HepG2 (cell line): ENCODE measurements around the gene IL3. TPM values are rescaled to one million over a fixed set of nuclear protein-coding genes. Genes with fewer than 3 reads are reported as not detected.

Experiments
- ATAC-seq: fragments of 200-7000 bp; cut with Tn5 transposase; 3 replicates; pipeline ENCODE4 v1.9.1; 2020; ENCODE audit warnings: mild to moderate bottlenecking, moderate library complexity
- BruUV-seq: library from RNA; stranded (reverse); fragments of 400-500 nt; replicated peaks from 2 replicates; lab custom pipeline; 2021; lab: Mats Ljungman, UMichigan
- CTCF ChIA-PET: fragments of 300-600 bp; formaldehyde crosslinking; extraction: SDS; loops from one replicate; lab custom pipeline; 2021; ENCODE audit warnings: low total read pairs, inconsistent platforms, low intra/inter-chr PET ratio; lab: Yijun Ruan, JAX
- POLR2A ChIA-PET: fragments of 350-600 bp; sonication (Branson Sonifier 250); formaldehyde crosslinking; loops from one replicate; lab custom pipeline; 2020; ENCODE audit warnings: antibody characterized with exemption, inconsistent platforms; lab: Yijun Ruan, JAX
- DNase-seq: peaks from one replicate; pipeline ENCODE4 v3.0.0-alpha.2; 2015; ENCODE audit warnings: low spot score
- FAIRE-seq: peaks from 3 replicates; lab custom pipeline; 2011; peaks lifted over from hg19 to GRCh38; lab: Jason Lieb, UNC
- H2AFZ ChIP-seq: one replicate; pipeline ENCODE4 v1.6.1; 2011; ENCODE audit warnings: low read length, inconsistent platforms
- H3K27ac ChIP-seq: fragments of 300-600 bp; 3 replicates; pipeline ENCODE4 v1.8.0; 2011; ENCODE audit warnings: mixed run types, mild to moderate bottlenecking, mixed read lengths, low read length, inconsistent platforms; ENCODE audit not compliant: insufficient read depth; ENCODE audit errors: extremely low read length
- H3K27me3 ChIP-seq, 2 experiments: fragments of 200-600 bp in 1 of 2; 2 replicates in 1 of 2; 3 replicates in 1 of 2; pipeline versions ENCODE4 v1.6.0 to v1.8.0; 2011; ENCODE audit warnings: low read length in 2 of 2, mild to moderate bottlenecking in 2 of 2, moderate library complexity in 2 of 2, inconsistent platforms in 1 of 2; ENCODE audit not compliant: insufficient read depth in 2 of 2, control insufficient read depth in 1 of 2
- H3K36me3 ChIP-seq, 2 experiments: fragments of 200-600 bp in 1 of 2; replicated peaks in 1 of 2; 2 replicates in 1 of 2; 3 replicates in 1 of 2; pipeline versions ENCODE4 v1.5.1 to v1.8.0; 2011; ENCODE audit warnings: low read length in 2 of 2, inconsistent platforms in 1 of 2; ENCODE audit not compliant: insufficient read depth in 2 of 2, control insufficient read depth in 1 of 2
- H3K4me1 ChIP-seq: 2 replicates; pipeline ENCODE4 v1.5.1; 2012; ENCODE audit warnings: low read length, inconsistent platforms; ENCODE audit not compliant: insufficient read depth
- H3K4me2 ChIP-seq: 2 replicates; pipeline ENCODE4 v1.6.0; 2011; ENCODE audit warnings: low read depth, low read length, inconsistent platforms
- H3K4me3 ChIP-seq, 3 experiments: fragments of 200-600 bp in 1 of 3; sonication (generic), shearing (Covaris generic) in 1 of 3; replicated peaks in 1 of 3; 2 replicates each; pipeline ENCODE4 v1.5.1; 2011 to 2016; ENCODE audit warnings: low read length in 3 of 3, inconsistent platforms in 2 of 3, low read depth in 2 of 3, mild to moderate bottlenecking in 2 of 3, control low read depth in 1 of 3, mixed read lengths in 1 of 3; ENCODE audit not compliant: insufficient read depth in 1 of 3
- H3K79me2 ChIP-seq: one replicate; pipeline ENCODE4 v1.6.1; 2011; ENCODE audit warnings: low read length, inconsistent platforms; ENCODE audit not compliant: insufficient read depth
- H3K9ac ChIP-seq: 2 replicates; pipeline ENCODE4 v1.6.0; 2011; ENCODE audit warnings: mild to moderate bottlenecking, low read depth, low read length, inconsistent platforms; ENCODE audit not compliant: insufficient read depth
- H3K9me3 ChIP-seq: 2 replicates; pipeline ENCODE4 v1.5.1; 2012; ENCODE audit warnings: mild to moderate bottlenecking, low read length
- H4K20me1 ChIP-seq: 2 replicates; pipeline ENCODE4 v1.6.0; 2011; ENCODE audit warnings: inconsistent platforms, mild to moderate bottlenecking, low read length, moderate library complexity; ENCODE audit not compliant: insufficient read depth
- FOXK2 ChIP-seq: fragments of 450-650 bp; IDR thresholded peaks from 2 replicates; pipeline ENCODE4 v1.6.1; 2016
- PITX1 ChIP-seq: sonication (generic); formaldehyde crosslinking; IDR thresholded peaks from 2 replicates; pipeline ENCODE4 v1.5.1; 2020; ENCODE audit warnings: mild to moderate bottlenecking, missing genetic modification reagents
- REL ChIP-seq: sonication (generic); formaldehyde crosslinking; conservative IDR thresholded peaks from 2 replicates; pipeline ENCODE4 v1.8.0; 2022; ENCODE audit warnings: mild to moderate bottlenecking, missing genetic modification reagents, moderate library complexity
- REST ChIP-seq, 2 experiments: IDR thresholded peaks; 2 replicates each; pipeline ENCODE4 v1.6.1; 2011 to 2012; ENCODE audit warnings: low read length in 2 of 2, borderline replicate concordance in 1 of 2, low read depth in 1 of 2, mild to moderate bottlenecking in 1 of 2, moderate library complexity in 1 of 2
- SSRP1 ChIP-seq: IDR thresholded peaks from 2 replicates; pipeline ENCODE4 v1.6.1; 2016; ENCODE audit warnings: control low read depth
- ZFP91 ChIP-seq: sonication (generic); formaldehyde crosslinking; IDR thresholded peaks from 2 replicates; pipeline ENCODE4 v1.9.0; 2022; ENCODE audit warnings: missing genetic modification reagents, mild to moderate bottlenecking, borderline replicate concordance
- ZNF318 ChIP-seq: sonication (generic); formaldehyde crosslinking; IDR thresholded peaks from 2 replicates; pipeline ENCODE4 v1.4.0; 2020; ENCODE audit warnings: mild to moderate bottlenecking, missing genetic modification reagents
- ZNF839 ChIP-seq: sonication (generic); formaldehyde crosslinking; IDR thresholded peaks from 2 replicates; pipeline ENCODE4 v1.4.0; 2020; ENCODE audit warnings: missing genetic modification reagents, mild to moderate bottlenecking, borderline replicate concordance
- WGBS: methylation state at CpG from one replicate; pipeline ENCODE4 v1.1.6; 2017; ENCODE audit warnings: low lambda C conversion rate; 5-methylcytosine and 5-hydroxymethylcytosine counted together
- in situ Hi-C: cut with HindIII; loops from 2 replicates; pipeline ENCODE4 v1.10.0; 2017; ENCODE audit warnings: low pct_unique_long_range_greater_than_20kb; ENCODE audit not compliant: extremely low pct_ligation_motif_present
- intact Hi-C: fragments of 100-400 bp; cut with micrococcal nuclease; formaldehyde crosslinking; loops from one replicate; pipeline ENCODE4 v1.10.0; 2022; ENCODE audit not compliant: unreplicated experiment
- polyA plus RNA-seq, 8 experiments: library from polyadenylated mRNA; depleted of rRNA in 3 of 8; stranded (reverse) in 7 of 8; unstranded in 1 of 8; fragments of >200 nt; fragmentation: Illumina TruSeq in 4 of 8; extraction: Trizol in 4 of 8; gene quantifications; 2 replicates each; pipeline versions ENCODE4 v1.2.1 to v1.2.3, GENCODE V29; 2011 to 2016; ENCODE audit warnings: low read depth in 4 of 8, missing spikeins in 1 of 8, mixed read lengths in 1 of 8; ENCODE audit not compliant: insufficient read depth in 1 of 8
- total RNA-seq, 5 experiments: library from RNA; depleted of rRNA; stranded (reverse); fragments of >200 nt; fragmentation: Illumina TruSeq; extraction: Trizol; gene quantifications; 2 replicates each; pipeline ENCODE4 v1.2.3, GENCODE V29; 2016; ENCODE audit warnings: low read depth in 1 of 5

IL3 gene
- total and polyA plus RNA-seq, 2 of the 13 experiments (the other 11 are each of a cell fraction or from before 2014, with no cell fraction given): not detected

GRCh38 chr5:132011622-132012343, 48.7 kb upstream of the IL3 start, which contains the start of gene ACSL6:
Gene ACSL6, minus strand, starts transcription at chr5:132011658. Its CDS starts 105 bp downstream, at chr5:132011553.
- POLR2A ChIA-PET: interaction anchor here (1.5 to 2.5 kb wide), 2 partner anchors 9 to 15 kb away, joined by 3 to 9 read pairs; no protein-coding TSS in a partner anchor
- peak within 1 kb of the TSS; percentile 80 for H3K4me2 ChIP-seq
- H3K9ac ChIP-seq: no peak within 1 kb of the TSS
- H3K4me1 ChIP-seq: peaks cover 28% of the 10 kb centered on the region
- in situ Hi-C loops (loop anchor here (25.0 kb wide), 1 partner anchor 574 kb away; no protein-coding TSS in a partner anchor), intact Hi-C loops (no loop called here)
- no peaks in the 10 kb centered on the region for H4K20me1 ChIP-seq
- CTCF ChIA-PET: no interaction called here
- BruUV-seq: no TSS peak
- no peaks in the 10 kb centered on the region for H3K79me2 ChIP-seq
- peak within 1 kb of the TSS; percentile 62 to 76 (median 73); a peak in 5 of 6 replicates for H3K4me3 ChIP-seq
- no peaks in the 10 kb centered on the region for H3K9me3 ChIP-seq
- DNase-seq: no peak
- peak; percentile 51 for ATAC-seq
- H3K36me3 ChIP-seq: no peaks in the 10 kb centered on the region
- H3K27ac ChIP-seq: no peak within 1 kb of the TSS
- WGBS: 3% methylated on average over 5 of the region's 63 CpGs
- no peak within 1 kb of the TSS for H2AFZ ChIP-seq
- no peak for FAIRE-seq
- H3K27me3 ChIP-seq: peaks cover 11 to 34% of the 10 kb centered on the region in 2 experiments; a peak in 3 of 5 replicates
- TF ChIP-seq ZFP91 (CRISPR knock-in tag) (peak; percentile 22; the same call in 1 of the 2 replicates), REL (CRISPR knock-in tag) (0 out of 2 replicates have a peak, but pooled peaks have one; percentile 3), REST (IDR thresholded peaks at IDR 0.05; ENCODE audit: borderline replicate concordance in 1 of 2, low read depth in 1 of 2, low read length in 2 of 2) (peak; percentile 5 to 22; a peak in 2 of 4 replicates), ZNF318 (CRISPR knock-in tag) (no peak), SSRP1 (CRISPR knock-in tag) (no peak), FOXK2 (no peak), ZNF839 (CRISPR knock-in tag) (no peak), PITX1 (CRISPR knock-in tag) (no peak)
